ENCODE data around the gene TNP2.
"Not testable (repeated sequence)": the region's sequence is repeated elsewhere in the genome, so short reads cannot be mapped to it uniquely, and the experiment has no call there.

TNP2 gene

GRCh38 chr16:11239644-11240632, 29.2 kb downstream of the TNP2 start:
- FAIRE-seq, result no peak

- no peak for FAIRE-seq
Observed at GRCh38 chr16:11238272-11239202, 30.6 kb downstream of the TNP2 start.

- FAIRE-seq, result no peak
Observed at GRCh38 chr16:11236461-11237254, 32.5 kb downstream of the TNP2 start.

- FAIRE-seq, result no peak
Observed at GRCh38 chr16:11235703-11235991, 33.5 kb downstream of the TNP2 start.

- FAIRE-seq, result no peak
Observed at GRCh38 chr16:11234884-11235702, 34.0 kb downstream of the TNP2 start.

GRCh38 chr16:11233727-11234376, 35.3 kb downstream of the TNP2 start:
- FAIRE-seq, result no peak

GRCh38 chr16:11232852-11233726, 36.0 kb downstream of the TNP2 start:
- FAIRE-seq, result no peak

- FAIRE-seq, result no peak
Observed at GRCh38 chr16:11232302-11232851, 36.7 kb downstream of the TNP2 start.

GRCh38 chr16:11231367-11231970, 37.7 kb downstream of the TNP2 start:
- FAIRE-seq, result no peak

GRCh38 chr16:11229906-11230305, 39.2 kb downstream of the TNP2 start:
- FAIRE-seq, result no peak

- no peak for FAIRE-seq
Observed at GRCh38 chr16:11229432-11229831, 39.7 kb downstream of the TNP2 start.

- FAIRE-seq, result no peak
Observed at GRCh38 chr16:11225677-11226549, 43.2 kb downstream of the TNP2 start.

- no peak for FAIRE-seq
Observed at GRCh38 chr16:11224894-11225676, 44.0 kb downstream of the TNP2 start.

GRCh38 chr16:11224096-11224893, 44.8 kb downstream of the TNP2 start:
- FAIRE-seq, result no peak

GRCh38 chr16:11220507-11220906, 48.6 kb downstream of the TNP2 start:
- not testable (repeated sequence) for FAIRE-seq

- FAIRE-seq, result no peak
Observed at GRCh38 chr16:11219178-11219577, 49.9 kb downstream of the TNP2 start.

- FAIRE-seq, result no peak
Observed at GRCh38 chr16:11218604-11218962, 50.5 kb downstream of the TNP2 start.
